Measurements from ENCODE around the gene NRXN2.
A peak's percentile ranks its signal among the peaks of the same experiment; 100 is the strongest.

The NRXN2 gene

DNA sequence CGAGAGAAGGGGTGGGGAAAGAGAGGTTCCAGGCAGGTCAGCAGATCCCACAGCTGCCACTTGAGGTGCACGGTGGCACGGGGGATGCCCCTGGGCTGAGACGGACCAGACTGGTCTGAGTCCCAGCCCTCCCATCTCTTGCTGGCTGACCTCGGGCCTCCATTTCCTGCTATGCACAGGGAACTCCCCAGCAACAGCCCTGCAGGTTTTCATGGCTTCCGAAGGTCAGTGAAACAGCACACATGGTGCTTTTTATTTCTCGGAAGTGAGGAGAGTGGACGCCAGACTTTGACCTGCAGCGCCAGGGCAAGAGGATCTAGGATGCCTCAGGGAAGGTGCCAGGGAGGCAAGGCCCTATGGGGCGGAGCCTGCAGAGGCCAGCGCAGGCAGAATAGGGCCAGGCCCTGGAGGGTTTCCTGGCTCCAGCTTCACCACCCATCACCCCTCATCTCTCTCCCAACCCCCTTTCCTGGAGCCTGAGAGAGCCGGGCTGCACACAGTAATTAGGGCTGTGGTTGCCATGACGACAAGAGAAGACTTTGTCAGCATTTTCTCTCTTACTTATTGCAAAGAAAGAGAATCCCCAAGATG lies 102.5 kb downstream of the NRXN2 start:
- 84% methylated on average over 9 of the region's 13 CpGs for WGBS (ENCODE audit: insufficient coverage)
- POLR2A ChIA-PET = interaction anchor here (0.6 kb wide), 1 partner anchor 91 kb away, joined by 3 read pairs; no protein-coding TSS in a partner anchor
- Histone ChIP-seq H3K4me3 (ENCODE audit: control insufficient read depth in 1 of 7, extremely low read depth in 1 of 7, insufficient read depth in 4 of 7, low read depth in 2 of 7, low read length in 6 of 7) (no peak overlapping the region), H3K27ac (ENCODE audit: insufficient read depth in 1 of 2, low read depth in 1 of 2, low read length in 2 of 2, poor library complexity in 1 of 2, severe bottlenecking in 2 of 2) (no peak overlapping the region), H3K36me3 (ENCODE audit: control insufficient read depth in 4 of 4, insufficient read depth in 4 of 4, low read length in 3 of 4) (no peaks in the 10 kb centered on the region), H3K4me1 (ENCODE audit: control extremely low read depth in 1 of 4, control insufficient read depth in 4 of 4, insufficient read depth in 4 of 4, low read length in 3 of 4) (peaks cover 7 to 73% (median 54%) of the 10 kb centered on the region in 4 experiments), H3K9me3 (ENCODE audit: control extremely low read depth in 1 of 5, control insufficient read depth in 4 of 5, insufficient read depth in 2 of 5, low read depth in 1 of 5, low read length in 4 of 5) (no peaks in the 10 kb centered on the region), H3K27me3 (replicated peaks in 2 of 5; ENCODE audit: control insufficient read depth in 4 of 5, insufficient read depth in 5 of 5, low read length in 4 of 5) (no peaks in the 10 kb centered on the region)
- CTCF ChIA-PET = interaction anchor here (1.3 to 1.4 kb wide), 2 partner anchors 19 to 32 kb away, joined by 3 read pairs; no protein-coding TSS in a partner anchor
- DNase-seq = peak; percentile 20 to 60 (median 60)

DNA sequence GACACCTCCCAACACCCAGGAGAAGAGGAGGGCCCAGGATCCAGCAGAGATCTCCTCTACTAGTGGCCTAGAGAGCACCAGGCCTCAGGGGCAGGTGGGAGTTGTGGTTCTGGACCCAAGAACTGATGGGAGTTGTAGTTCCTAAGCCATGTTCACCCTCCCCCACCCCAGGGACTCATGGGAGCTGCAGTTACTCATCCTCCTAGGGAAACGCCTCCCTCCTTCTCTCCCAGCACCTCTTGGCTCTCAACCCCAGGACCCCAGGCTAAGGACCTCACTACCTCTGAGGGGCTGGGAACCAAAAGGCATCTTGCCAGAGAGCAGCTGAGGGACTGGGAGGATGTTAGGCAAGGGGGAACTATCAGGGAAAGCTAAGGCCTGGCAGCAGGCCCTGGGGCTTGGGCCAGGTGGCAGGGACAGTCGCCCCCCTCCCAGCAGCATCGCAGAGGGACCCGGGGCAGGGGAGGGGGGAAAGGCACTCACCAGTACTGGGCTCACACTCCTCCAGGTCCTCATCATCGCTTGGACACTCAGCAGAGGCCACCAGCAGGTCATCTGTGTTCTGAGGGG lies 103.1 kb downstream of the NRXN2 start:
- H3K4me3 ChIP-seq (ENCODE audit: control insufficient read depth in 1 of 7, extremely low read depth in 1 of 7, insufficient read depth in 4 of 7, low read depth in 2 of 7, low read length in 6 of 7) = peak overlapping the region in 1 of 7 experiments; percentile 6
- POLR2A ChIA-PET = interaction anchor here (0.6 kb wide), 1 partner anchor 90 kb away, joined by 3 read pairs; no protein-coding TSS in a partner anchor
- H3K27ac ChIP-seq (ENCODE audit: insufficient read depth in 1 of 2, low read depth in 1 of 2, low read length in 2 of 2, poor library complexity in 1 of 2, severe bottlenecking in 2 of 2) = no peak overlapping the region
- CTCF ChIA-PET = interaction anchor here (1.3 kb wide), 1 partner anchor 32 kb away, joined by 3 read pairs; no protein-coding TSS in a partner anchor
- no peaks in the 10 kb centered on the region for H3K9me3 ChIP-seq (ENCODE audit: control extremely low read depth in 1 of 5, control insufficient read depth in 4 of 5, insufficient read depth in 2 of 5, low read depth in 1 of 5, low read length in 4 of 5)
- H3K36me3 ChIP-seq (ENCODE audit: control insufficient read depth in 4 of 4, insufficient read depth in 4 of 4, low read length in 3 of 4) = no peaks in the 10 kb centered on the region
- DNase-seq = peak in 2 of 3 donors; percentile 12 to 45
- 60% methylated on average over 2 of the region's 5 CpGs for WGBS (ENCODE audit: insufficient coverage)
- H3K4me1 ChIP-seq (ENCODE audit: control extremely low read depth in 1 of 4, control insufficient read depth in 4 of 4, insufficient read depth in 4 of 4, low read length in 3 of 4) = peaks cover 5 to 73% (median 51%) of the 10 kb centered on the region in 4 experiments
- H3K27me3 ChIP-seq (replicated peaks in 2 of 5; ENCODE audit: control insufficient read depth in 4 of 5, insufficient read depth in 5 of 5, low read length in 4 of 5) = no peaks in the 10 kb centered on the region

DNA sequence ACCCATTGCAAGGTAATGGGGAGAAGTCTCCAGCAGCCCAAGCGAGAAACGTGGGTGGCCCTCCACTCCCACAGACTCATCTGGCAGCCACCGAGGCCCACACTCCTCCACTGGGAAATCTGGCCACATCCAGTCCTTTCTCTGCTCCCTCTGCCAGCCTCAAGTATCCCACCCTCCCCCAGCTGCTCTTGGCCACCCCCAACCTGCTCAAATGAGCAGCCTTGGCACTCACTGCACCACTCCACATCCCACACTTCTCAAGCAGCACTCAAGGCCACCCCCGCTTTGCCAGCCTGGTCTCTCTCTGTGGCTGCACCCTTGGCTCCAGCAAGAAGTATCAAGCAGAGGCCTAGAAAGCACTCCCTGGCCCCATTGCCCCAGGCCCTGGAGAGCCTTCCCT lies 103.8 kb downstream of the NRXN2 start:
- 100% methylated on average over 4 of the region's 4 CpGs for WGBS (ENCODE audit: insufficient coverage)
- Histone ChIP-seq H3K4me1 (ENCODE audit: control extremely low read depth in 1 of 4, control insufficient read depth in 4 of 4, insufficient read depth in 4 of 4, low read length in 3 of 4) (peaks cover under 1 to 73% (median 50%) of the 10 kb centered on the region in 4 experiments), H3K9me3 (ENCODE audit: control extremely low read depth in 1 of 5, control insufficient read depth in 4 of 5, insufficient read depth in 2 of 5, low read depth in 1 of 5, low read length in 4 of 5) (no peaks in the 10 kb centered on the region), H3K27me3 (replicated peaks in 2 of 5; ENCODE audit: control insufficient read depth in 4 of 5, insufficient read depth in 5 of 5, low read length in 4 of 5) (no peaks in the 10 kb centered on the region), H3K4me3 (ENCODE audit: control insufficient read depth in 1 of 7, extremely low read depth in 1 of 7, insufficient read depth in 4 of 7, low read depth in 2 of 7, low read length in 6 of 7) (peak overlapping the region in 1 of 7 experiments; percentile 6), H3K36me3 (ENCODE audit: control insufficient read depth in 4 of 4, insufficient read depth in 4 of 4, low read length in 3 of 4) (no peaks in the 10 kb centered on the region), H3K27ac (ENCODE audit: insufficient read depth in 1 of 2, low read depth in 1 of 2, low read length in 2 of 2, poor library complexity in 1 of 2, severe bottlenecking in 2 of 2) (no peak overlapping the region)
- CTCF ChIA-PET = no interaction called here
- POLR2A ChIA-PET = no interaction called here
- DNase-seq = no peak

DNA sequence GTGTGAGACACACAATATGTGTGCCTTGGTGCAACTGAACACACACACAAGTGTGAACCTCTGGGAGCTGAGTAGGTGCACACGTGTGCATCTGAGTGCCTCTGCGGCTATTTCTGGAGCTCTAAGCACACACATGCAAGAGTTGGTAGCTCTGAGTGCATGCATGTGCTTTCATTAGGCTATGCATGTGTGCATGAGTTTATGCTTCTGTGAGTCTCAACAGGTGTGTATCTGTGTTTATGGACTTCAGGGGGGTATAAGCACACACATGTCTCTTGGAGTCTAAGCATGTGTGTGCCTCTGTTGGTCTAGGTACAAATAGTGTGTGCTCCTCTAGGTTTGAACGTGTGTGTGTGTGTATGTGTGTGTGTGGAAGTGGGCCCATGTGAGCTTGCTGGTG lies 106.2 kb downstream of the NRXN2 start:
- H3K4me3 ChIP-seq (ENCODE audit: control insufficient read depth in 1 of 7, extremely low read depth in 1 of 7, insufficient read depth in 4 of 7, low read depth in 2 of 7, low read length in 6 of 7) = no peak overlapping the region
- ChIA-PET POLR2A (interaction anchor here (0.6 kb wide), 1 partner anchor 887 kb away, joined by 3 read pairs; no protein-coding TSS in a partner anchor), CTCF (interaction anchor here (0.7 to 1.4 kb wide), 4 partner anchors 10 to 115 kb away, joined by 3 read pairs; no protein-coding TSS in a partner anchor)
- no peak for DNase-seq
- WGBS (ENCODE audit: insufficient coverage) = 84% methylated on average over 2 of the region's 3 CpGs
- H3K4me1 ChIP-seq (ENCODE audit: control extremely low read depth in 1 of 4, control insufficient read depth in 4 of 4, insufficient read depth in 4 of 4, low read length in 3 of 4) = peaks cover 0 to 73% (median 43%) of the 10 kb centered on the region in 4 experiments
- H3K27me3 ChIP-seq (replicated peaks in 2 of 5; ENCODE audit: control insufficient read depth in 4 of 5, insufficient read depth in 5 of 5, low read length in 4 of 5) = no peaks in the 10 kb centered on the region
- no peaks in the 10 kb centered on the region for H3K9me3 ChIP-seq (ENCODE audit: control extremely low read depth in 1 of 5, control insufficient read depth in 4 of 5, insufficient read depth in 2 of 5, low read depth in 1 of 5, low read length in 4 of 5)
- no peak overlapping the region for H3K27ac ChIP-seq (ENCODE audit: insufficient read depth in 1 of 2, low read depth in 1 of 2, low read length in 2 of 2, poor library complexity in 1 of 2, severe bottlenecking in 2 of 2)
- no peaks in the 10 kb centered on the region for H3K36me3 ChIP-seq (ENCODE audit: control insufficient read depth in 4 of 4, insufficient read depth in 4 of 4, low read length in 3 of 4)

DNA sequence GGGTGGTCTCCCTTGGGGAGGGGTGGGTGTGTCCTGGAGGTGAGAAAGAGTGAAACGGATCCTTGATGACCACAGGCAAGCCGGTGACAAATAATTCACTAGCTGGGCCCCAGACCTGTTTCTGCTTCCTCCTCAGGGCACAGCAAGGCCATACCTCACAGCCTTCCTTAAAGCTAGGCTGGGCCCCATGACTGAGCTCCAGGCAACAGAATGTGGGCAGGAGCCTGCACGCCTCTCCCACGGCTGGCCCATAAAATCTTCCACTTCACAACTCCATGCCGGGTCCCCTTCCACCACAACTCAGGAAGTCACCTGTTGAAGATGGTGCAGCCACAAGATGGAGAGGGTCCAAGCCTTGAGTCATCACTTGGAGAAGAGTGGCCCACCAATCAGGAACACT lies 108.1 kb downstream of the NRXN2 start:
- Histone ChIP-seq H3K36me3 (ENCODE audit: control insufficient read depth in 4 of 4, insufficient read depth in 4 of 4, low read length in 3 of 4) (no peaks in the 10 kb centered on the region), H3K27ac (ENCODE audit: insufficient read depth in 1 of 2, low read depth in 1 of 2, low read length in 2 of 2, poor library complexity in 1 of 2, severe bottlenecking in 2 of 2) (no peak overlapping the region), H3K4me3 (ENCODE audit: control insufficient read depth in 1 of 7, extremely low read depth in 1 of 7, insufficient read depth in 4 of 7, low read depth in 2 of 7, low read length in 6 of 7) (no peak overlapping the region), H3K27me3 (replicated peaks in 2 of 5; ENCODE audit: control insufficient read depth in 4 of 5, insufficient read depth in 5 of 5, low read length in 4 of 5) (no peaks in the 10 kb centered on the region), H3K9me3 (ENCODE audit: control extremely low read depth in 1 of 5, control insufficient read depth in 4 of 5, insufficient read depth in 2 of 5, low read depth in 1 of 5, low read length in 4 of 5) (no peaks in the 10 kb centered on the region), H3K4me1 (ENCODE audit: control extremely low read depth in 1 of 4, control insufficient read depth in 4 of 4, insufficient read depth in 4 of 4, low read length in 3 of 4) (peaks cover 0 to 73% (median 41%) of the 10 kb centered on the region in 4 experiments)
- DNase-seq = peak in 2 of 3 donors; percentile 46 to 54
- WGBS (ENCODE audit: insufficient coverage) = 20% methylated on average over 3 of the region's 5 CpGs
- ChIA-PET POLR2A (no interaction called here), CTCF (interaction anchor here (1.0 kb wide), 1 partner anchor 114 kb away, joined by 3 read pairs; no protein-coding TSS in a partner anchor)

DNA sequence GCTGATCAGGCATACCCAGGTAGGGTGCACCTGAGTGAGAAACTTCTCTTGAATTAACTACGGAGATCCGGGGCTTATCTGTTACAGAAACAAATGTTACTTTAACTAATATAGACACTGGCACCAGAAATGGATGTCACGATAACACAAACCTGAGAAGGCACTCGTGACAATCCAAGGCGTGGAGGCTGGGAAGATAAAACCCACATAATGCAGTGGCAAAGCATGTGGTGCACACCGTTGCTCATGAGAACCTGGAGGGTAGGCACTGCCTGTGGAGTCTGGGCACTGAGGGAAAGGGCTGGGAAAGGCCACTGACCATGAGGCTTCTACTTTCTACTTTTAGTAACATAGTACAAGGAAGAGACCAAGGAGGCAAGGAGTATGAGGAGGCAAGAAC lies 109.3 kb downstream of the NRXN2 start:
- Histone ChIP-seq H3K36me3 (ENCODE audit: control insufficient read depth in 4 of 4, insufficient read depth in 4 of 4, low read length in 3 of 4) (no peaks in the 10 kb centered on the region), H3K9me3 (ENCODE audit: control extremely low read depth in 1 of 5, control insufficient read depth in 4 of 5, insufficient read depth in 2 of 5, low read depth in 1 of 5, low read length in 4 of 5) (no peaks in the 10 kb centered on the region), H3K4me1 (ENCODE audit: control extremely low read depth in 1 of 4, control insufficient read depth in 4 of 4, insufficient read depth in 4 of 4, low read length in 3 of 4) (peaks cover 0 to 73% (median 39%) of the 10 kb centered on the region in 4 experiments), H3K27me3 (replicated peaks in 2 of 5; ENCODE audit: control insufficient read depth in 4 of 5, insufficient read depth in 5 of 5, low read length in 4 of 5) (no peaks in the 10 kb centered on the region), H3K27ac (ENCODE audit: insufficient read depth in 1 of 2, low read depth in 1 of 2, low read length in 2 of 2, poor library complexity in 1 of 2, severe bottlenecking in 2 of 2) (no peak overlapping the region), H3K4me3 (ENCODE audit: control insufficient read depth in 1 of 7, extremely low read depth in 1 of 7, insufficient read depth in 4 of 7, low read depth in 2 of 7, low read length in 6 of 7) (no peak overlapping the region)
- no peak for DNase-seq
- CTCF ChIA-PET = no interaction called here
- POLR2A ChIA-PET = no interaction called here
- 92% methylated on average over 6 of the region's 6 CpGs for WGBS (ENCODE audit: insufficient coverage)
